Peyer's patch (tissue), 4 donors: ENCODE data around the gene ACTL8. TPM values are rescaled to one million over a fixed set of nuclear protein-coding genes. Genes with fewer than 3 reads are reported as not detected.

Experiments used
- DNase-seq, 3 donors: peaks; one replicate each; pipeline ENCODE4 v3.0.0-alpha.2; 2017 to 2019
- H3K27ac ChIP-seq, 4 donors: fragments of 200-600 bp; sonication (generic); one replicate each; pipeline ENCODE4 v1.5.1; 2016 to 2019
- H3K27me3 ChIP-seq, 2 donors: fragments of 200-600 bp; sonication (generic); one replicate each; pipeline ENCODE4 v1.5.1; 2019
- H3K36me3 ChIP-seq, 3 donors: fragments of 200-600 bp; sonication (generic); one replicate each; pipeline ENCODE4 v1.5.1; 2016 to 2019
- H3K4me1 ChIP-seq, 4 donors: fragments of 200-600 bp; sonication (generic); one replicate each; pipeline ENCODE4 v1.5.1; 2016 to 2019
- H3K4me3 ChIP-seq, 4 donors: fragments of 200-600 bp; sonication (generic); 1 replicate in 3 of 4; 2 replicates in 1 of 4; pipeline ENCODE4 v1.5.1; 2016 to 2019; ENCODE audit warnings: mild to moderate bottlenecking in 1 of 4
- H3K9me3 ChIP-seq, 4 donors: fragments of 200-600 bp; sonication (generic); one replicate each; pipeline ENCODE4 v1.5.1; 2016 to 2019; ENCODE audit warnings: mild to moderate bottlenecking in 1 of 4
- CTCF ChIP-seq, 6 experiments: fragments of 450-650 bp in 4 of 6; fragments of 200-600 bp in 2 of 6; sonication (generic) in 1 of 6; IDR thresholded peaks; one replicate each; pipeline ENCODE4 v1.5.1; 2017 to 2019; ENCODE audit warnings: antibody characterized with exemption in 6 of 6, mild to moderate bottlenecking in 3 of 6, moderate library complexity in 1 of 6
- POLR2A ChIP-seq, 2 donors: fragments of 450-650 bp; IDR thresholded peaks; one replicate each; pipeline ENCODE4 v1.5.1; 2017; ENCODE audit warnings: antibody characterized with exemption in 2 of 2, mild to moderate bottlenecking in 2 of 2, moderate library complexity in 2 of 2
- total RNA-seq, 4 donors: library from RNA; depleted of rRNA; stranded (reverse); fragments of >200 nt; gene quantifications; one replicate each; pipeline ENCODE4 v1.1.0, GENCODE V29; 2016

The ACTL8 gene
- total RNA-seq, 4 donors from 2014 or later, result not detected

- H3K27ac ChIP-seq, result no peak overlapping the region
These were observed 31.4 kb upstream of the ACTL8 start for GRCh38 chr1:17723684-17724083.

GRCh38 chr1:17724150-17724549 is 31.0 kb upstream of the ACTL8 start:
- Histone ChIP-seq H3K27ac (no peak overlapping the region), H3K36me3 (no peaks in the 10 kb centered on the region), H3K4me1 (no peaks in the 10 kb centered on the region), H3K27me3 (no peaks in the 10 kb centered on the region), H3K4me3 (no peak overlapping the region), H3K9me3 (no peaks in the 10 kb centered on the region)
- no peak for TF ChIP-seq CTCF (IDR thresholded peaks at IDR 0.05)
- no peak for TF ChIP-seq POLR2A (IDR thresholded peaks at IDR 0.05)
- no peak for DNase-seq

More at GRCh38 chr1:17723684-17724083, 31.4 kb upstream of the ACTL8 start:
- Histone ChIP-seq H3K4me1 (no peaks in the 10 kb centered on the region), H3K27me3 (no peaks in the 10 kb centered on the region), H3K4me3 (no peak overlapping the region), H3K9me3 (no peaks in the 10 kb centered on the region), H3K36me3 (no peaks in the 10 kb centered on the region)
- no peak for DNase-seq
- TF ChIP-seq CTCF (IDR thresholded peaks at IDR 0.05) (no peak), POLR2A (IDR thresholded peaks at IDR 0.05) (no peak)

GRCh38 chr1:17725084-17725719 is 29.9 kb upstream of the ACTL8 start:
- no peak for TF ChIP-seq CTCF (IDR thresholded peaks at IDR 0.05)
- no peak for TF ChIP-seq POLR2A (IDR thresholded peaks at IDR 0.05)
- Histone ChIP-seq H3K36me3 (no peaks in the 10 kb centered on the region), H3K27ac (no peak overlapping the region), H3K4me3 (no peak overlapping the region), H3K4me1 (no peaks in the 10 kb centered on the region), H3K9me3 (no peaks in the 10 kb centered on the region), H3K27me3 (no peaks in the 10 kb centered on the region)
- no peak for DNase-seq

- no peaks in the 10 kb centered on the region for H3K4me1 ChIP-seq
- no peaks in the 10 kb centered on the region for H3K36me3 ChIP-seq
- no peaks in the 10 kb centered on the region for H3K9me3 ChIP-seq
- DNase-seq, result no peak
- no peak overlapping the region for H3K27ac ChIP-seq
- no peaks in the 10 kb centered on the region for H3K27me3 ChIP-seq
- H3K4me3 ChIP-seq, result no peak overlapping the region
- TF ChIP-seq CTCF (IDR thresholded peaks at IDR 0.05), result no peak
- TF ChIP-seq POLR2A (IDR thresholded peaks at IDR 0.05), result no peak
These were observed 29.1 kb upstream of the ACTL8 start for GRCh38 chr1:17725811-17726582.

GRCh38 chr1:17728123-17728712 is 26.9 kb upstream of the ACTL8 start:
- Histone ChIP-seq H3K36me3 (no peaks in the 10 kb centered on the region), H3K4me3 (no peak overlapping the region), H3K4me1 (no peaks in the 10 kb centered on the region), H3K27ac (no peak overlapping the region), H3K27me3 (no peaks in the 10 kb centered on the region), H3K9me3 (no peaks in the 10 kb centered on the region)
- TF ChIP-seq CTCF (IDR thresholded peaks at IDR 0.05) (no peak), POLR2A (IDR thresholded peaks at IDR 0.05) (no peak)
- DNase-seq, result no peak
